Kidney epithelial cell (primary cell): ENCODE results near the gene NCOA5. TPM values are rescaled to one million over a fixed set of nuclear protein-coding genes. Genes with fewer than 3 reads are reported as not detected.
A peak's percentile ranks its signal among the peaks of the same experiment; 100 is the strongest.

Experiments used
- DNase-seq: peaks from one replicate; pipeline ENCODE4 v3.0.0-alpha.2; 2010; ENCODE audit warnings: low read depth
- H3K27me3 ChIP-seq: 2 replicates; pipeline ENCODE4 v1.6.0; 2011; ENCODE audit warnings: low read length; ENCODE audit not compliant: control insufficient read depth, insufficient read depth
- H3K36me3 ChIP-seq: 2 replicates; pipeline ENCODE4 v1.5.1; 2011; ENCODE audit warnings: low read length; ENCODE audit not compliant: control insufficient read depth, insufficient read depth
- H3K4me3 ChIP-seq: 2 replicates; pipeline ENCODE4 v1.5.1; 2011; ENCODE audit warnings: low read depth, mild to moderate bottlenecking, control low read depth, low read length
- CTCF ChIP-seq: IDR thresholded peaks from 2 replicates; pipeline ENCODE4 v1.5.1; 2011; ENCODE audit warnings: mild to moderate bottlenecking, moderate library complexity, low read length, control low read depth, inconsistent platforms; ENCODE audit not compliant: insufficient read depth, poor library complexity, severe bottlenecking
- total RNA-seq: library from RNA; depleted of rRNA; stranded (reverse); fragments of >200 nt; gene quantifications from 2 replicates; pipeline ENCODE4 v1.2.3, GENCODE V29; 2015

The NCOA5 gene
- total RNA-seq, 1 donor from 2014 or later = 31.4 TPM

- peak; percentile 80 for TF ChIP-seq CTCF
- Histone ChIP-seq H3K27me3 (peaks cover 5% of the 10 kb centered on the region), H3K36me3 (peaks cover 3% of the 10 kb centered on the region), H3K4me3 (no peak overlapping the region)
- no peak for DNase-seq
These were observed 38.8 kb upstream of the NCOA5 start for GRCh38 chr20:46128310-46129151.

- H3K36me3 ChIP-seq = peaks cover 6% of the 10 kb centered on the region
- no peak overlapping the region for H3K4me3 ChIP-seq
- TF ChIP-seq CTCF = no peak
- H3K27me3 ChIP-seq = peaks cover 3% of the 10 kb centered on the region
- no peak for DNase-seq
These were observed 37.7 kb upstream of the NCOA5 start for GRCh38 chr20:46127396-46128010.

- Histone ChIP-seq H3K27me3 (peaks cover 3% of the 10 kb centered on the region), H3K36me3 (peaks cover 6% of the 10 kb centered on the region), H3K4me3 (no peak overlapping the region)
- no peak for DNase-seq
- TF ChIP-seq CTCF = no peak
These were observed 36.8 kb upstream of the NCOA5 start for GRCh38 chr20:46126440-46127056.

GRCh38 chr20:46123482-46124245 is 33.9 kb upstream of the NCOA5 start:
- Histone ChIP-seq H3K27me3 (no peaks in the 10 kb centered on the region), H3K36me3 (peaks cover 6% of the 10 kb centered on the region), H3K4me3 (no peak overlapping the region)
- no peak for TF ChIP-seq CTCF
- no peak for DNase-seq

- no peaks in the 10 kb centered on the region for H3K27me3 ChIP-seq
- no peak overlapping the region for H3K4me3 ChIP-seq
- no peak for DNase-seq
- no peak for TF ChIP-seq CTCF
- H3K36me3 ChIP-seq = peaks cover 6% of the 10 kb centered on the region
These were observed 33.0 kb upstream of the NCOA5 start for GRCh38 chr20:46122516-46123481.
